Measurements from ENCODE around the gene AKAP11.

- TF ChIP-seq CTCF (IDR thresholded peaks at IDR 0.05) (no peak), EZH2 (IDR thresholded peaks at IDR 0.05) (no peak), EZH2phosphoT487 (IDR thresholded peaks at IDR 0.05) (no peak)
Observed at GRCh38 chr13:42279986-42280385, 8.0 kb downstream of the AKAP11 start.

Data from neural progenitor cell (in vitro differentiated cells).